ENCODE results near the gene SH3GL2.

The SH3GL2 gene

GRCh38 chr9:17824191-17824590, 245.3 kb downstream of the SH3GL2 start:
- DNase-seq, result no peak

- peak; percentile 54 for DNase-seq
Measured at GRCh38 chr9:17824616-17825264, 245.9 kb downstream of the SH3GL2 start.

- DNase-seq, result no peak
Measured at GRCh38 chr9:17825265-17825659, 246.4 kb downstream of the SH3GL2 start.

GRCh38 chr9:17829064-17829463, 250.2 kb downstream of the SH3GL2 start:
- DNase-seq, result no peak

GRCh38 chr9:17829812-17830385, 251.0 kb downstream of the SH3GL2 start:
- DNase-seq, result no peak

GRCh38 chr9:17832812-17833211, 253.9 kb downstream of the SH3GL2 start:
- no peak for DNase-seq

GRCh38 chr9:17833846-17834245, 255.0 kb downstream of the SH3GL2 start:
- DNase-seq, result no peak

- peak; percentile 6 for DNase-seq
Measured at GRCh38 chr9:17837965-17838364, 259.1 kb downstream of the SH3GL2 start.

- DNase-seq, result no peak
Measured at GRCh38 chr9:17839776-17840175, 260.9 kb downstream of the SH3GL2 start.

GRCh38 chr9:17843236-17843635, 264.4 kb downstream of the SH3GL2 start:
- no peak for DNase-seq
